ENCODE results near the gene PRDM16. TPM values are rescaled to one million over a fixed set of nuclear protein-coding genes. Genes with fewer than 3 reads are reported as not detected.

The PRDM16 gene
- total RNA-seq, 1 experiment from 2014 or later = 5.3 TPM

- no peaks in the 10 kb centered on the region for H3K36me3 Mint-ChIP-seq (ENCODE audit: insufficient read depth, unreplicated experiment)
- H3K4me3 Mint-ChIP-seq (ENCODE audit: unreplicated experiment) = no peak within 1 kb of the TSS
- Histone ChIP-seq H3K27me3 (replicated peaks; ENCODE audit: control insufficient read depth, insufficient read depth, low read length) (no peaks in the 10 kb centered on the region), H3K36me3 (ENCODE audit: control insufficient read depth, insufficient read depth, low read length) (no peaks in the 10 kb centered on the region), H3K4me3 (ENCODE audit: low read depth, low read length) (no peak within 1 kb of the TSS), H3K4me1 (no peaks in the 10 kb centered on the region), H3K9me3 (no peaks in the 10 kb centered on the region)
- no peaks in the 10 kb centered on the region for H3K27me3 Mint-ChIP-seq (ENCODE audit: insufficient read depth, unreplicated experiment)
- TF ChIP-seq CTCF (IDR thresholded peaks at IDR 0.05; ENCODE audit: insufficient read depth in 1 of 2, low read depth in 1 of 2, low read length in 1 of 2, severe bottlenecking in 1 of 2, unreplicated experiment in 1 of 2) = no peak
- BruUV-seq (replicated peaks) = no TSS peak
- intact Hi-C loops (cut with micrococcal nuclease; ENCODE audit: unreplicated experiment) = no loop called here
- no peaks in the 10 kb centered on the region for H3K9me3 Mint-ChIP-seq (ENCODE audit: unreplicated experiment)
- no peak within 1 kb of the TSS for H3K27ac Mint-ChIP-seq (ENCODE audit: unreplicated experiment)
- ChIA-PET CTCF (no interaction called here), POLR2A (no interaction called here)
- no peaks in the 10 kb centered on the region for H3K4me1 Mint-ChIP-seq (ENCODE audit: low read depth, unreplicated experiment)
- DNase-seq = no peak
These were observed 47.8 kb upstream of the PRDM16 start, which contains the start of gene ACTRT2 for GRCh38 chr1:3021233-3021671. TSS of gene ACTRT2 (plus strand) at chr1:3021467. CDS start at chr1:3021687, 220 bp downstream.

- no peaks in the 10 kb centered on the region for H3K27me3 Mint-ChIP-seq (ENCODE audit: insufficient read depth, unreplicated experiment)
- H3K36me3 Mint-ChIP-seq (ENCODE audit: insufficient read depth, unreplicated experiment) = no peaks in the 10 kb centered on the region
- Histone ChIP-seq H3K9me3 (no peaks in the 10 kb centered on the region), H3K4me1 (no peaks in the 10 kb centered on the region), H3K36me3 (ENCODE audit: control insufficient read depth, insufficient read depth, low read length) (no peaks in the 10 kb centered on the region), H3K4me3 (ENCODE audit: low read depth, low read length) (no peak overlapping the region), H3K27me3 (replicated peaks; ENCODE audit: control insufficient read depth, insufficient read depth, low read length) (no peaks in the 10 kb centered on the region)
- H3K4me1 Mint-ChIP-seq (ENCODE audit: low read depth, unreplicated experiment) = no peaks in the 10 kb centered on the region
- intact Hi-C loops (cut with micrococcal nuclease; ENCODE audit: unreplicated experiment) = no loop called here
- CTCF ChIA-PET = no interaction called here
- no peak overlapping the region for H3K27ac Mint-ChIP-seq (ENCODE audit: unreplicated experiment)
- H3K4me3 Mint-ChIP-seq (ENCODE audit: unreplicated experiment) = no peak overlapping the region
- no peak for DNase-seq
- no peak for TF ChIP-seq CTCF (IDR thresholded peaks at IDR 0.05; ENCODE audit: insufficient read depth in 1 of 2, low read depth in 1 of 2, low read length in 1 of 2, severe bottlenecking in 1 of 2, unreplicated experiment in 1 of 2)
- no TSS peak for BruUV-seq (replicated peaks)
- no peaks in the 10 kb centered on the region for H3K9me3 Mint-ChIP-seq (ENCODE audit: unreplicated experiment)
- POLR2A ChIA-PET = no interaction called here
These were observed 47.1 kb upstream of the PRDM16 start for GRCh38 chr1:3021801-3022401.

- H3K4me3 Mint-ChIP-seq (ENCODE audit: unreplicated experiment) = no peak overlapping the region
- H3K9me3 Mint-ChIP-seq (ENCODE audit: unreplicated experiment) = no peaks in the 10 kb centered on the region
- no peaks in the 10 kb centered on the region for H3K9me3 ChIP-seq
- ChIA-PET POLR2A (no interaction called here), CTCF (no interaction called here)
- H3K27ac Mint-ChIP-seq (ENCODE audit: unreplicated experiment) = no peak overlapping the region
- DNase-seq = no peak
- intact Hi-C loops (cut with micrococcal nuclease; ENCODE audit: unreplicated experiment) = no loop called here
- no TSS peak for BruUV-seq (replicated peaks)
- H3K27me3 Mint-ChIP-seq (ENCODE audit: insufficient read depth, unreplicated experiment) = no peaks in the 10 kb centered on the region
- H3K4me1 Mint-ChIP-seq (ENCODE audit: low read depth, unreplicated experiment) = no peaks in the 10 kb centered on the region
- no peak for TF ChIP-seq CTCF (IDR thresholded peaks at IDR 0.05; ENCODE audit: insufficient read depth in 1 of 2, low read depth in 1 of 2, low read length in 1 of 2, severe bottlenecking in 1 of 2, unreplicated experiment in 1 of 2)
- no peaks in the 10 kb centered on the region for H3K36me3 ChIP-seq (ENCODE audit: control insufficient read depth, insufficient read depth, low read length)
- no peaks in the 10 kb centered on the region for H3K36me3 Mint-ChIP-seq (ENCODE audit: insufficient read depth, unreplicated experiment)
- H3K4me1 ChIP-seq = no peaks in the 10 kb centered on the region
- no peaks in the 10 kb centered on the region for H3K27me3 ChIP-seq (replicated peaks; ENCODE audit: control insufficient read depth, insufficient read depth, low read length)
- no peak overlapping the region for H3K4me3 ChIP-seq (ENCODE audit: low read depth, low read length)
These were observed 46.5 kb upstream of the PRDM16 start for GRCh38 chr1:3022511-3022973.
